SK-N-SH (cell line): Measurements from ENCODE around the gene WNT2. TPM values are rescaled to one million over a fixed set of nuclear protein-coding genes. Genes with fewer than 3 reads are reported as not detected.

ENCODE experiments used
- CTCF ChIA-PET: fragments of 300-600, 350-600 bp; formaldehyde crosslinking; extraction: SDS; loops from one replicate; lab custom pipeline; 2021; lab: Yijun Ruan, JAX
- POLR2A ChIA-PET: fragments of 350-600 bp; sonication (Branson Sonifier 250); formaldehyde crosslinking; extraction: SDS; loops from one replicate; lab custom pipeline; 2020; ENCODE audit warnings: antibody characterized with exemption, inconsistent platforms; lab: Yijun Ruan, JAX
- DNase-seq: peaks from one replicate; pipeline ENCODE4 v3.0.0; 2012
- H2AFZ ChIP-seq: fragments of 200-600 bp; sonication (generic); 2 replicates; pipeline ENCODE4 v1.8.1; 2016; ENCODE audit warnings: antibody characterized with exemption, mild to moderate bottlenecking, low read depth
- H3F3A ChIP-seq: fragments of 200-600 bp; sonication (generic); replicated peaks from 2 replicates; pipeline ENCODE3; 2016; ENCODE audit warnings: antibody characterized with exemption, mild to moderate bottlenecking; ENCODE audit not compliant: insufficient read depth
- H3K27ac ChIP-seq, 2 experiments: fragments of 200-500 bp in 1 of 2; fragments of 200-600 bp in 1 of 2; sonication (Bioruptor generic) in 1 of 2; sonication (generic), shearing (Covaris generic) in 1 of 2; 2 replicates each; pipeline versions ENCODE4 v1.5.1 to v1.6.1; 2014 to 2016; ENCODE audit warnings: low read depth in 2 of 2, inconsistent platforms in 1 of 2, low read length in 1 of 2, mild to moderate bottlenecking in 1 of 2, mixed read lengths in 1 of 2
- H3K27me3 ChIP-seq: fragments of 200-600 bp; sonication (generic), shearing (Covaris generic); 2 replicates; pipeline ENCODE4 v1.6.1; 2016; ENCODE audit warnings: mixed run types; ENCODE audit not compliant: insufficient read depth
- H3K36me3 ChIP-seq, 2 experiments: fragments of 200-500 bp in 1 of 2; fragments of 200-600 bp in 1 of 2; sonication (Bioruptor generic) in 1 of 2; sonication (generic) in 1 of 2; replicated peaks in 1 of 2; 2 replicates each; pipeline versions ENCODE3 to v1.5.1; 2014 to 2016; ENCODE audit warnings: low read length in 1 of 2, mild to moderate bottlenecking in 1 of 2; ENCODE audit not compliant: insufficient read depth in 2 of 2, control insufficient read depth in 1 of 2
- H3K4me1 ChIP-seq, 2 experiments: fragments of 200-500 bp in 1 of 2; fragments of 200-600 bp in 1 of 2; sonication (Bioruptor generic) in 1 of 2; sonication (generic), shearing (Covaris generic) in 1 of 2; 2 replicates each; pipeline versions ENCODE4 v1.5.1 to v1.6.1; 2014 to 2016; ENCODE audit warnings: low read depth in 1 of 2, low read length in 1 of 2, mixed run types in 1 of 2; ENCODE audit not compliant: insufficient read depth in 2 of 2, control insufficient read depth in 1 of 2
- H3K4me2 ChIP-seq: fragments of 200-600 bp; sonication (generic), shearing (Covaris generic); 2 replicates; pipeline ENCODE4 v1.6.1; 2017; ENCODE audit warnings: mixed run types
- H3K4me3 ChIP-seq, 2 experiments: fragments of 200-500 bp in 1 of 2; fragments of 200-600 bp in 1 of 2; sonication (Bioruptor generic) in 1 of 2; sonication (generic), shearing (Covaris generic) in 1 of 2; 2 replicates each; pipeline versions ENCODE4 v1.5.1 to v1.8.1; 2014 to 2016; ENCODE audit warnings: low read depth in 2 of 2, inconsistent platforms in 1 of 2, low read length in 1 of 2, mild to moderate bottlenecking in 1 of 2, mixed read lengths in 1 of 2, moderate library complexity in 1 of 2
- H3K79me2 ChIP-seq: fragments of 200-600 bp; sonication (generic); 2 replicates; pipeline ENCODE4 v1.8.1; 2017; ENCODE audit warnings: mild to moderate bottlenecking; ENCODE audit not compliant: insufficient read depth
- H3K9ac ChIP-seq: fragments of 200-600 bp; sonication (generic); 2 replicates; pipeline ENCODE4 v1.6.1; 2017; ENCODE audit warnings: mixed run types
- H3K9me2 ChIP-seq: fragments of 200-600 bp; sonication (generic); 2 replicates; pipeline ENCODE4 v1.6.1; 2017; ENCODE audit warnings: mixed run types
- H3K9me3 ChIP-seq: fragments of 200-600 bp; sonication (generic); 2 replicates; pipeline ENCODE4 v1.6.1; 2017; ENCODE audit warnings: mixed run types, mild to moderate bottlenecking, moderate library complexity
- H4K20me1 ChIP-seq: fragments of 200-600 bp; sonication (generic); 2 replicates; pipeline ENCODE4 v1.6.1; 2017; ENCODE audit warnings: mild to moderate bottlenecking, mixed run types; ENCODE audit not compliant: insufficient read depth
- EZH2phosphoT487 ChIP-seq: fragments of 200-600 bp; sonication (generic); IDR thresholded peaks from 2 replicates; pipeline ENCODE4 v1.6.1; 2017; ENCODE audit warnings: low read depth, mixed run types, mild to moderate bottlenecking, antibody characterized with exemption, moderate library complexity, borderline replicate concordance
- FOXM1 ChIP-seq: IDR thresholded peaks from 2 replicates; pipeline ENCODE4 v1.4.0; 2012; ENCODE audit warnings: low read depth, mild to moderate bottlenecking
- MAX ChIP-seq: IDR thresholded peaks from 2 replicates; pipeline ENCODE4 v1.4.0; 2012; ENCODE audit warnings: low read depth
- NFIC ChIP-seq: IDR thresholded peaks from 2 replicates; pipeline ENCODE4 v1.4.0; 2012; ENCODE audit warnings: borderline replicate concordance
- PBX3 ChIP-seq: IDR thresholded peaks from 2 replicates; pipeline ENCODE4; 2012
- RAD21 ChIP-seq: IDR thresholded peaks from 2 replicates; pipeline ENCODE4 v1.6.1; 2012; ENCODE audit warnings: mild to moderate bottlenecking, low read length
- REST ChIP-seq: IDR thresholded peaks from 2 replicates; pipeline ENCODE4 v1.6.1; 2012; ENCODE audit warnings: mild to moderate bottlenecking, low read depth, low read length, moderate library complexity
- RXRA ChIP-seq: IDR thresholded peaks from 2 replicates; pipeline ENCODE4 v1.4.0; 2012; ENCODE audit warnings: low read depth, mild to moderate bottlenecking, borderline replicate concordance
- SMC3 ChIP-seq: IDR thresholded peaks from 2 replicates; pipeline ENCODE4 v1.6.1; 2012; ENCODE audit warnings: low read depth, low read length, improper control_type of control experiment
- YY1 ChIP-seq: IDR thresholded peaks from 2 replicates; pipeline ENCODE4 v1.4.0; 2012; ENCODE audit warnings: low read depth, mild to moderate bottlenecking
- WGBS: methylation state at CpG from one replicate; pipeline ENCODE4 v1.1.6; 2017; ENCODE audit warnings: low lambda C conversion rate; 5-methylcytosine and 5-hydroxymethylcytosine counted together
- polyA plus RNA-seq, 3 experiments: library from polyadenylated mRNA; depleted of rRNA; stranded (reverse); fragments of >200 nt; gene quantifications; 2 replicates each; pipeline ENCODE4 v1.2.3, GENCODE V29; 2012

WNT2 gene
- polyA plus RNA-seq, 1 of the 3 experiments (the other 2 are of a cell fraction) = not detected

DNA sequence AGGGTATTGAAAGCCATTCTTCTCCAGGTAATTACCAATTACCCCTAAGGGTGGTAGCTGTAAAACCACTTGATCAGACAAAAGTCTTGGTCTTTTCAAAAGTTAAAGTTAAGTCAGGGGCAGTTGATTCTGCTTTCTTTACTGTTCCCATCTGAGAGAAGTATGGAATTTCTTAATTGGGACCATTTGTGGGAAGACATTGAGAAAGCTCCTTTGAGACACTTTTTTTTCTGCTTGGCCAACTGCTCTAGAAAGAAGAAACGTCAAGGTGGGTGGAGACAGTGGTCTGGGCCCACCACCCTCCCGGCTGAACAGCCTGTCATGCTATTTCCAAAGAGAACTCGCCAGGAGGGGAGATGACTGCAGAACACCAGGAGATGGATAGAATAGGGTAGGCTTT, 45.3 kb downstream of the WNT2 start:
- no peak for TF ChIP-seq RXRA
- no peak for TF ChIP-seq SMC3
- TF ChIP-seq REST = no peak
- Histone ChIP-seq H3K4me3 (no peak overlapping the region), H3K9me2 (no peaks in the 10 kb centered on the region), H3K4me2 (no peak overlapping the region), H3K27ac (no peak overlapping the region), H3K4me1 (no peaks in the 10 kb centered on the region), H3F3A (no peaks in the 10 kb centered on the region), H3K9ac (no peak overlapping the region), H3K27me3 (no peaks in the 10 kb centered on the region), H4K20me1 (no peaks in the 10 kb centered on the region), H2AFZ (no peak overlapping the region), H3K79me2 (no peaks in the 10 kb centered on the region), H3K9me3 (no peaks in the 10 kb centered on the region), H3K36me3 (no peaks in the 10 kb centered on the region)
- ChIA-PET CTCF (interaction anchor here (1.3 kb wide), 1 partner anchor 15 kb away, joined by 4 read pairs; no protein-coding TSS in a partner anchor), POLR2A (no interaction called here)
- no peak for DNase-seq
- 64% methylated on average over 3 of the region's 3 CpGs for WGBS

- no peak for TF ChIP-seq EZH2phosphoT487
- TF ChIP-seq, all 33 proteins: peak for 0
- no peaks in the 10 kb centered on the region; a peak in 2 of 4 replicates for H3K4me1 ChIP-seq
- no peak overlapping the region for H3K27ac ChIP-seq
- ChIA-PET CTCF (interaction anchor here (1.2 kb wide), 1 partner anchor 9 kb away, joined by 3 read pairs; no protein-coding TSS in a partner anchor), POLR2A (no interaction called here)
- H3K9me3 ChIP-seq = no peaks in the 10 kb centered on the region
- no peaks in the 10 kb centered on the region for H3K27me3 ChIP-seq
- H4K20me1 ChIP-seq = no peaks in the 10 kb centered on the region
- no peak overlapping the region for H2AFZ ChIP-seq
- DNase-seq = no peak
- no peak overlapping the region for H3K9ac ChIP-seq
- H3K36me3 ChIP-seq = no peaks in the 10 kb centered on the region
- H3K4me2 ChIP-seq = no peak overlapping the region
- H3F3A ChIP-seq = peaks cover 10% of the 10 kb centered on the region
- H3K4me3 ChIP-seq = no peak overlapping the region
- H3K79me2 ChIP-seq = no peaks in the 10 kb centered on the region
- 69% methylated on average over 4 of the region's 4 CpGs for WGBS
- H3K9me2 ChIP-seq = no peaks in the 10 kb centered on the region
These were observed 47.9 kb downstream of the WNT2 start for GRCh38 chr7:117274951-117275350.

DNA sequence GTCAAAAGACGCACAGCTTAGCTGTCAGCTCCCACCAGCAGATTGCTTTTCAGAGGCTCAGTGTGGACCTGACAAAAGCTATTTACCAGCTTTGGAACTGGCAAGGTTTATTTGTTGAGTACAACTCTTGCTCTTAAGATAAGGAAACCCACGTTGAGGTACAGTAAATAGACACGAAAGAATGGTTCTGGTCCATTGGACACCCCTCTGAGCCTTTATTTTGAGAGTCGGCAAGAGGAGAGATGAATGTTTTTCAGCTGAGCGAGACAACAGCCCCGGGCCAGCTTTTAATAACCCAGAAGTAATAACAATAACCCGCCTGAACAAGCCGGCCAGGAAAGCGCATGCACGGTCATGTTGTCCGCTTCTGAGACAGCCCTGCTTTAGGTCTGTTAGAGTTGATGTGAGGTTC, 49.0 kb downstream of the WNT2 start:
- peaks cover 20% of the 10 kb centered on the region for H3F3A ChIP-seq
- 76% methylated on average over 11 of the region's 11 CpGs for WGBS

More for the DNA sequence above, 49.0 kb downstream of the WNT2 start:
- H3K27me3 ChIP-seq = no peaks in the 10 kb centered on the region
- no peak overlapping the region for H2AFZ ChIP-seq
- POLR2A ChIA-PET = no interaction called here
- CTCF ChIA-PET = interaction anchor here (0.7 to 1.5 kb wide), 3 partner anchors 13 to 62 kb away, joined by 3 to 4 read pairs (median 3); no protein-coding TSS in a partner anchor
- TF ChIP-seq NFIC (no peak), MAX (no peak), FOXM1 (no peak), YY1 (no peak), RAD21 (no peak), PBX3 (no peak), EZH2phosphoT487 (no peak)
- H3K4me2 ChIP-seq = no peak overlapping the region
- no peaks in the 10 kb centered on the region for H4K20me1 ChIP-seq
- DNase-seq = no peak
- no peak overlapping the region for H3K27ac ChIP-seq
- H3K9ac ChIP-seq = no peak overlapping the region
- no peaks in the 10 kb centered on the region for H3K9me3 ChIP-seq
- no peaks in the 10 kb centered on the region for H3K79me2 ChIP-seq
- no peaks in the 10 kb centered on the region; a peak in 2 of 4 replicates for H3K4me1 ChIP-seq
- no peak overlapping the region for H3K4me3 ChIP-seq
- no peaks in the 10 kb centered on the region for H3K36me3 ChIP-seq
- H3K9me2 ChIP-seq = no peaks in the 10 kb centered on the region
